NT2/D1 (cell line): Measurements from ENCODE around the gene CEP131.

ENCODE experiments used
- DNase-seq: peaks from one replicate; pipeline ENCODE4 v3.0.0-alpha.2; 2011; ENCODE audit warnings: low read depth, low spot score
- H3K27me3 ChIP-seq: 2 replicates; pipeline ENCODE4 v1.6.0; 2011; ENCODE audit warnings: mild to moderate bottlenecking; ENCODE audit not compliant: insufficient read length, insufficient read depth
- H3K36me3 ChIP-seq: 2 replicates; pipeline ENCODE4 v1.6.1; 2011; ENCODE audit warnings: mild to moderate bottlenecking, low read length, mixed read lengths; ENCODE audit not compliant: insufficient read depth, insufficient read length
- H3K4me1 ChIP-seq: 2 replicates; pipeline ENCODE4 v1.5.1; 2011; ENCODE audit not compliant: insufficient read depth, insufficient read length
- H3K4me3 ChIP-seq: 2 replicates; pipeline ENCODE4 v1.5.1; 2011; ENCODE audit warnings: low read depth; ENCODE audit not compliant: insufficient read length
- H3K9ac ChIP-seq: 2 replicates; pipeline ENCODE4 v1.6.0; 2011; ENCODE audit warnings: low read depth; ENCODE audit not compliant: insufficient read length
- H3K9me3 ChIP-seq: 2 replicates; pipeline ENCODE4 v1.5.1; 2011; ENCODE audit warnings: mild to moderate bottlenecking, low read length; ENCODE audit not compliant: insufficient read depth
- SUZ12 ChIP-seq: IDR thresholded peaks from 2 replicates; pipeline ENCODE4 v1.6.1; 2011; ENCODE audit not compliant: insufficient read length, insufficient read depth; ENCODE audit errors: extremely low read depth
- YY1 ChIP-seq: IDR thresholded peaks from 2 replicates; pipeline ENCODE4 v1.6.1; 2011; ENCODE audit not compliant: insufficient read length, insufficient read depth
- ZNF274 ChIP-seq: IDR thresholded peaks from 2 replicates; pipeline ENCODE4 v1.6.1; 2011; ENCODE audit warnings: mild to moderate bottlenecking, low read depth, low read length

The CEP131 gene

GRCh38 chr17:81237591-81238489 lies 15.1 kb upstream of the CEP131 start:
- H3K9me3 ChIP-seq = no peaks in the 10 kb centered on the region
- H3K36me3 ChIP-seq = peaks cover 61% of the 10 kb centered on the region
- H3K27me3 ChIP-seq = no peaks in the 10 kb centered on the region
- DNase-seq = no peak
- H3K9ac ChIP-seq = peak overlapping the region; percentile 86
- H3K4me3 ChIP-seq = peak overlapping the region; percentile 81
- H3K4me1 ChIP-seq = peaks cover 19% of the 10 kb centered on the region
- TF ChIP-seq ZNF274 (no peak), SUZ12 (no peak), YY1 (no peak)

DNA sequence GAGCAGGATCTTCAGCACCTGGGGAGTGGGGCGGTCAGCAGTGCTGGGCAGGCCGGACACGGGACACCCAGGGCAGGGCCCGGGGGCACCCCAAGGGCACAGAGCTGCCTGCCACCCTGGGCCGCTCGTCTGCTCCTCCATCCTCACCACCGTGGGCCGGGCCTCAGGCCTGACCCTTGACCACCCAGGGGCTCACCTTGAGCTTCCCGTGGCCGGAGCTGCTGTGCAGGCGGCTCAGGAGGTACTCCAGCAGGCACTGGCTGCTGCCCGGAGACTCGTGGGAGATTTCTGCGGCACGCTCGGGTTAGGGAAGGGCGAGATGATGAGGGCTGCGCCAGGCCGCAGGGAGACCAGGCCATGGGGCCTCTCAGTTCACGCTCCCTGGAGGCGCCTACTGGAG lies 14.0 kb upstream of the CEP131 start:
- no peak overlapping the region for H3K9ac ChIP-seq
- TF ChIP-seq SUZ12 (no peak), ZNF274 (no peak), YY1 (no peak)
- peaks cover 9% of the 10 kb centered on the region for H3K4me1 ChIP-seq
- H3K4me3 ChIP-seq = no peak overlapping the region
- no peaks in the 10 kb centered on the region for H3K9me3 ChIP-seq
- H3K27me3 ChIP-seq = no peaks in the 10 kb centered on the region
- no peak for DNase-seq
- peaks cover 66% of the 10 kb centered on the region for H3K36me3 ChIP-seq

GRCh38 chr17:81235822-81236740 lies 13.3 kb upstream of the CEP131 start:
- DNase-seq = no peak
- no peaks in the 10 kb centered on the region for H3K27me3 ChIP-seq
- H3K9ac ChIP-seq = no peak overlapping the region
- peaks cover 65% of the 10 kb centered on the region for H3K36me3 ChIP-seq
- H3K4me3 ChIP-seq = no peak overlapping the region
- no peak for TF ChIP-seq ZNF274
- TF ChIP-seq SUZ12 = no peak
- H3K9me3 ChIP-seq = no peaks in the 10 kb centered on the region
- H3K4me1 ChIP-seq = peaks cover 4% of the 10 kb centered on the region

DNA sequence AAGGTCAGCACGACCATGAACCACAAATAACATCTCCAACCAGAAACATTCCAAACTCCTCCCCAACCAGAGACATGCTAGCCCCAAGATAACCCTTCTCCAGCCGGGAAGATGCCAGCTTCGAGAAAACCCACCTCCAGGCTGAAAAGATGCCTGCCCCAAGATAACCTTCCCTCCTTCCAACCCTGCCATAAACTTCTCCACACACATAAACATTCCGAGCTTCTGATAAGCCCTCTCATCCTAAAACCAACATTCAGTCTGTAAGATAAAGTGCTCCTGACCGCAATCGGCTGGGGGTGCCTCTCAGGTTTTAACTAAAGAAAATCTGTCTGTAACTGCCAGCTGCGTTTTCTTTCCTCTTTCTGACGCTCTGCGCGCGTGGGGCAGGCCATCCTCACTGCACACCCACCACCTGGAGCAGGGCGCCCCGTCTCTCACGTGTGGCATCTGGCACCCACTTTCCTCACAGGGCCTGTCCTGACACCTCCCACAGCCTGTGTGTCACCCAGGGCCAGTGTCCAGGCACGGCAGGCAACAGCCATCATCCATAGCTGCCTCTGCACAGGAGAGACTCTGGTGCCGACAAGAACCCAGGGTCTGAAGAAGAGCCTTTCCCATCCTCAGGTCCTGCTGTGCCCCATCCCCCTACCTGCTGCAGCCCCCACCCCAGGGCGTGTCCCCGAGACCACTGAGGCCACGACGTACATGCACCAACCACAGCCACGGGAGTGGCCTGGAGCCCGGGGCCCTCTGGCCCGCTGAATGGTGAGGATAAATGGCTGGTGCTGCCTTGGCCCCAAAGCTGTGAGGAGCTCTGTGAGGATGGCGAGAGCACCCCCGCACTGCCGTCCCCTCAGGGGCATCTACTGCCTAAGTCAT lies 12.4 kb upstream of the CEP131 start:
- no peaks in the 10 kb centered on the region for H3K4me1 ChIP-seq
- H3K4me3 ChIP-seq = no peak overlapping the region
- TF ChIP-seq SUZ12 (no peak), YY1 (no peak), ZNF274 (no peak)
- H3K9ac ChIP-seq = no peak overlapping the region
- DNase-seq = no peak
- H3K9me3 ChIP-seq = no peaks in the 10 kb centered on the region
- H3K36me3 ChIP-seq = peaks cover 65% of the 10 kb centered on the region
- no peaks in the 10 kb centered on the region for H3K27me3 ChIP-seq

- H3K36me3 ChIP-seq = peaks cover 67% of the 10 kb centered on the region
- H3K9me3 ChIP-seq = no peaks in the 10 kb centered on the region
- no peaks in the 10 kb centered on the region for H3K27me3 ChIP-seq
- no peak for DNase-seq
- H3K4me1 ChIP-seq = no peaks in the 10 kb centered on the region
- H3K4me3 ChIP-seq = no peak overlapping the region
- H3K9ac ChIP-seq = no peak overlapping the region
- TF ChIP-seq YY1 (no peak), ZNF274 (no peak)
Observed at GRCh38 chr17:81234506-81234855, 11.7 kb upstream of the CEP131 start.

DNA sequence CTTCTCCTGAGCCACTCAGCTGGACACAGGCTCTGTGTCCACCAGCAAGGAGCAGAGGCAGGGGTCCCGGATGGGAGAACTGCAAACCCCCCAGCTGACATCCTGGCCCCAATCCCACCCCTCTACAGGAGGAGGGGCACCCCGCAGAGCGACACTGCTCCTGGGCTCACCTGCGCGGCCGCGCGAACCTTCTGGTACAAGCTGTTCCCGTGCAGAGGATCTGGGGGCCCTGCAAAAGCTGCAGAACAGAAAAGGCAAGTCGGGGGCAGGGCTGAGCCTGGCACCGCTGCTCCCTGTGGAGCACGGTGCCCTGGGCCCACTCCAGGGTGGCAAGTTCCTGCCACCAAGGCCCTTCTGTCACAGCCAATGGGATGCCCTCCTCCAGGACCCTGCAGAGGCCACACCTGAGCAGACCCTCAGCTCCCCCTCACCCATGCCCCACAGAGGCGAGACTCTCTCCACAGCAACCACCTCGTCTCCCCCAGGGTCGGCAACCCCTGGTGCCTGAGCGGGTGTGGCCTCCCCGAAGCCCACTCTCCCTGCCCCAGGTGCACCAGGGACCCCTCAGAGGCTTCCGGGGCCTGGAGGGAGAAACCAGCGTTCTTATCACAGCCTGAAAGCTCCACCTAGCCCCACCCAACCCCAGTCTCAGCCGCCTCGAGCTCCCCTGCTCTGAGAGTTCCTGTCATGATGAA lies 11.2 kb upstream of the CEP131 start:
- H3K9ac ChIP-seq = no peak overlapping the region
- no peaks in the 10 kb centered on the region for H3K4me1 ChIP-seq
- H3K9me3 ChIP-seq = no peaks in the 10 kb centered on the region
- peaks cover 70% of the 10 kb centered on the region for H3K36me3 ChIP-seq
- DNase-seq = no peak
- no peaks in the 10 kb centered on the region for H3K27me3 ChIP-seq
- no peak for TF ChIP-seq SUZ12
- TF ChIP-seq YY1 = no peak
- no peak for TF ChIP-seq ZNF274
- H3K4me3 ChIP-seq = no peak overlapping the region
